CD14-positive monocyte (primary cell): Measurements from ENCODE around the gene TRAK2. TPM values are rescaled to one million over a fixed set of nuclear protein-coding genes. Genes with fewer than 3 reads are reported as not detected.

Source experiments
- DNase-seq, 3 donors: peaks; one replicate each; pipeline ENCODE4 v3.0.0-alpha.2; 2011 to 2022
- H2AFZ ChIP-seq: 2 replicates; pipeline ENCODE4 v1.6.0; 2012; ENCODE audit warnings: mild to moderate bottlenecking, low read depth, low read length, inconsistent platforms; ENCODE audit not compliant: insufficient read depth, poor library complexity, severe bottlenecking
- H3K27ac ChIP-seq, 2 donors: 1 replicate in 1 of 2; 2 replicates in 1 of 2; pipeline ENCODE4 v1.5.1; 2012 to 2013; ENCODE audit warnings: low read length in 2 of 2, control low read depth in 1 of 2, inconsistent platforms in 1 of 2, low read depth in 1 of 2, mild to moderate bottlenecking in 1 of 2
- H3K27me3 ChIP-seq, 2 donors: one replicate each; pipeline versions ENCODE4 v1.6.0 to v1.6.1; 2011 to 2013; ENCODE audit warnings: low read length in 2 of 2; ENCODE audit not compliant: control insufficient read depth in 2 of 2, insufficient read depth in 2 of 2
- H3K36me3 ChIP-seq, 2 donors: replicated peaks in 1 of 2; 1 replicate in 1 of 2; 2 replicates in 1 of 2; pipeline versions ENCODE4 v1.5.1 to v1.6.1; 2012 to 2013; ENCODE audit warnings: low read length in 2 of 2, control low read depth in 1 of 2, inconsistent platforms in 1 of 2, mild to moderate bottlenecking in 1 of 2; ENCODE audit not compliant: insufficient read depth in 2 of 2, control insufficient read depth in 1 of 2
- H3K4me1 ChIP-seq, 2 donors: 1 replicate in 1 of 2; 2 replicates in 1 of 2; pipeline versions ENCODE4 v1.5.1 to v1.6.1; 2012 to 2013; ENCODE audit warnings: low read length in 2 of 2, control low read depth in 1 of 2, inconsistent platforms in 1 of 2, mild to moderate bottlenecking in 1 of 2, moderate library complexity in 1 of 2; ENCODE audit not compliant: insufficient read depth in 2 of 2, control insufficient read depth in 1 of 2
- H3K4me2 ChIP-seq: replicated peaks from 2 replicates; pipeline ENCODE3; 2012; ENCODE audit warnings: low read length, moderate library complexity, mild to moderate bottlenecking; ENCODE audit not compliant: poor library complexity, severe bottlenecking; ENCODE audit errors: extremely low read depth
- H3K4me3 ChIP-seq, 3 experiments: fragments of 200-600 bp in 1 of 3; sonication (generic) in 1 of 3; replicated peaks in 1 of 3; 1 replicate in 2 of 3; 2 replicates in 1 of 3; pipeline ENCODE4 v1.5.1; 2011 to 2013; ENCODE audit warnings: low read length in 3 of 3, mild to moderate bottlenecking in 3 of 3, control low read depth in 2 of 3, low read depth in 2 of 3, inconsistent platforms in 1 of 3, moderate library complexity in 1 of 3
- H3K79me2 ChIP-seq: 2 replicates; pipeline ENCODE4 v1.6.0; 2012; ENCODE audit warnings: mild to moderate bottlenecking, control low read depth, inconsistent platforms, low read length, moderate library complexity; ENCODE audit not compliant: insufficient read depth
- H3K9ac ChIP-seq: 2 replicates; pipeline ENCODE4 v1.6.0; 2017; ENCODE audit warnings: low read length, mild to moderate bottlenecking; ENCODE audit not compliant: insufficient read depth, poor library complexity, severe bottlenecking
- H3K9me3 ChIP-seq, 2 donors: replicated peaks in 1 of 2; 1 replicate in 1 of 2; 2 replicates in 1 of 2; pipeline versions ENCODE4 v1.5.1 to v1.6.1; 2012 to 2013; ENCODE audit warnings: low read length in 2 of 2, control low read depth in 1 of 2; ENCODE audit not compliant: control insufficient read depth in 1 of 2, insufficient read depth in 1 of 2
- H4K20me1 ChIP-seq: 2 replicates; pipeline ENCODE4 v1.6.0; 2012; ENCODE audit warnings: mild to moderate bottlenecking, low read length, control low read depth, moderate library complexity; ENCODE audit not compliant: insufficient read depth
- H3K27ac Mint-ChIP-seq, 7 donors: one replicate each; pipeline ENCODE4 v1.8.0; 2020; ENCODE audit warnings: mild to moderate bottlenecking in 7 of 7, mixed read lengths in 7 of 7, moderate library complexity in 6 of 7, inconsistent platforms in 2 of 7
- H3K27me3 Mint-ChIP-seq, 3 donors: one replicate each; pipeline ENCODE4 v1.8.0; 2021 to 2022; ENCODE audit warnings: low read depth in 3 of 3, mild to moderate bottlenecking in 3 of 3, mixed read lengths in 3 of 3, moderate library complexity in 3 of 3, inconsistent platforms in 1 of 3
- H3K36me3 Mint-ChIP-seq, 2 donors: one replicate each; pipeline ENCODE4 v1.8.0; 2020; ENCODE audit warnings: mixed read lengths in 2 of 2, inconsistent platforms in 1 of 2, mild to moderate bottlenecking in 1 of 2
- H3K4me1 Mint-ChIP-seq: one replicate; pipeline ENCODE4 v1.8.0; 2020; ENCODE audit warnings: mild to moderate bottlenecking, mixed read lengths
- H3K4me3 Mint-ChIP-seq, 2 donors: one replicate each; pipeline ENCODE4 v1.8.0; 2020; ENCODE audit warnings: mild to moderate bottlenecking in 2 of 2, mixed read lengths in 2 of 2, moderate library complexity in 1 of 2
- H3K9me3 Mint-ChIP-seq, 7 donors: one replicate each; pipeline ENCODE4 v1.8.0; 2020 to 2022; ENCODE audit warnings: mixed read lengths in 7 of 7, mild to moderate bottlenecking in 6 of 7, moderate library complexity in 6 of 7, inconsistent platforms in 2 of 7
- WGBS: methylation state at CpG from one replicate; pipeline ENCODE4 v1.1.5; 2013; ENCODE audit warnings: missing lambda C conversion rate; ENCODE audit not compliant: insufficient coverage; 5-methylcytosine and 5-hydroxymethylcytosine counted together
- intact Hi-C, 2 donors: fragments of 100-400 bp; cut with micrococcal nuclease; formaldehyde crosslinking; loops; one replicate each; pipeline versions ENCODE4 v1.15.0 to v1.15.1; 2023
- polyA plus RNA-seq, 3 donors: library from polyadenylated mRNA; depleted of rRNA in 1 of 3; unstranded in 2 of 3; stranded (reverse) in 1 of 3; fragments of 300-500 nt in 2 of 3; fragments of >200 nt in 1 of 3; fragmentation: Illumina TruSeq in 2 of 3; gene quantifications; 1 replicate in 2 of 3; 2 replicates in 1 of 3; pipeline ENCODE4 v1.2.3, GENCODE V29; 2012 to 2021
- TF ChIP-seq, protein P1 (sequence below): fragments of 200-600 bp; IDR thresholded peaks from one replicate; pipeline ENCODE4 v1.8.0; 2022; ENCODE audit warnings: antibody characterized with exemption, mild to moderate bottlenecking

TRAK2 gene
- polyA plus RNA-seq, 3 donors: 7.6 to 16.8 (median 15.3) TPM

GRCh38 chr2:201366146-201366545 is 85.1 kb downstream of the TRAK2 start:
- Histone ChIP-seq H3K9ac (no peak overlapping the region), H3K36me3 (peaks cover 6 to 45% of the 10 kb centered on the region in 2 donors), H3K79me2 (no peaks in the 10 kb centered on the region), H2AFZ (no peak overlapping the region), H3K4me2 (no peak overlapping the region), H3K27ac (no peak overlapping the region), H3K4me3 (no peak overlapping the region), H3K4me1 (no peaks in the 10 kb centered on the region), H3K27me3 (no peaks in the 10 kb centered on the region), H4K20me1 (no peaks in the 10 kb centered on the region), H3K9me3 (peaks cover 4 to 20% of the 10 kb centered on the region in 2 donors)
- TF ChIP-seq, protein P1, sequence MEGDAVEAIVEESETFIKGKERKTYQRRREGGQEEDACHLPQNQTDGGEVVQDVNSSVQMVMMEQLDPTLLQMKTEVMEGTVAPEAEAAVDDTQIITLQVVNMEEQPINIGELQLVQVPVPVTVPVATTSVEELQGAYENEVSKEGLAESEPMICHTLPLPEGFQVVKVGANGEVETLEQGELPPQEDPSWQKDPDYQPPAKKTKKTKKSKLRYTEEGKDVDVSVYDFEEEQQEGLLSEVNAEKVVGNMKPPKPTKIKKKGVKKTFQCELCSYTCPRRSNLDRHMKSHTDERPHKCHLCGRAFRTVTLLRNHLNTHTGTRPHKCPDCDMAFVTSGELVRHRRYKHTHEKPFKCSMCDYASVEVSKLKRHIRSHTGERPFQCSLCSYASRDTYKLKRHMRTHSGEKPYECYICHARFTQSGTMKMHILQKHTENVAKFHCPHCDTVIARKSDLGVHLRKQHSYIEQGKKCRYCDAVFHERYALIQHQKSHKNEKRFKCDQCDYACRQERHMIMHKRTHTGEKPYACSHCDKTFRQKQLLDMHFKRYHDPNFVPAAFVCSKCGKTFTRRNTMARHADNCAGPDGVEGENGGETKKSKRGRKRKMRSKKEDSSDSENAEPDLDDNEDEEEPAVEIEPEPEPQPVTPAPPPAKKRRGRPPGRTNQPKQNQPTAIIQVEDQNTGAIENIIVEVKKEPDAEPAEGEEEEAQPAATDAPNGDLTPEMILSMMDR: no peak
- peaks cover 2% of the 10 kb centered on the region for H3K4me1 Mint-ChIP-seq
- no peak for DNase-seq
- intact Hi-C loops: loop anchor here in 1 of 2 donors (10.0 kb wide), 1 partner anchor 91 kb away; no protein-coding TSS in a partner anchor
- peaks cover 10 to 23% (median 14%) of the 10 kb centered on the region in 7 donors for H3K9me3 Mint-ChIP-seq
- peaks cover 0 to 2% (median 0%) of the 10 kb centered on the region in 3 donors for H3K27me3 Mint-ChIP-seq
- H3K4me3 Mint-ChIP-seq: no peak overlapping the region
- H3K27ac Mint-ChIP-seq: no peak overlapping the region
- peaks cover 23 to 37% of the 10 kb centered on the region in 2 donors for H3K36me3 Mint-ChIP-seq

DNA sequence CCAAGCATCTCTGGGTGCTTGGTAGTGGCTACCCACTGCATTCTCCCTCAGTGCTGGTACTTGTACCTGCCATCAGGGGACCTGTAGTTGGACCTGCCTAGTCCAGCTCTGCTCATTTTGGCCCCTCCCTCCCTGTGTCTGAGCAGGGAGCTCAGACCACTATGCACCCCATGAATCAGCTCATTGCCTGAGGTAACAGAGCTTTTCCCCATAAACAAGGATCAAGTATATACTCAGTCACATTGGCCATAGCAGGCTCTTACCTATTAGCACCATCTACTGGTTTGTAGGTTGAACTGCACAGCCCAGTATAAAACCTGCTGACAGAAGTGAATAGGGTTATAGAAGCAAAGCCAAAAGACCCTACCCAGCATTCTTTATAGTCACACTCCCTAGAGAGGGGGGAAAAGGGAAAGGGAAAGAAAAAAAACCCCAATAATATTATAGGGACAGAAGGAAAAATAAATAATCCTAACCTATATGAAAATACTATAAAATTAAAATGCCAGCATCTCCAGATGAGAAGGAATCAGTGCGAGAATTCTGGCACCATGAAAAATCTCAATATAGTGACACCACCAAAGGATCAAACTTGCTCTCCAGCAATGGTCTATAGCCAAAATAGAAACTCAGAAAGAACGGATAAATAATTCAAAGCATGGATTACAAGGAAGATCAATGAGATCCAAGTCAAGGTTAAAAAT is 87.2 kb downstream of the TRAK2 start:
- intact Hi-C loops: loop anchor here (5.0 to 10.0 kb wide), 2 partner anchors 89 to 127 kb away; no protein-coding TSS in a partner anchor
- Mint-ChIP-seq H3K4me3 (no peak overlapping the region), H3K9me3 (peaks cover 9 to 19% (median 12%) of the 10 kb centered on the region in 7 donors), H3K27me3 (peaks cover 0 to 2% (median 0%) of the 10 kb centered on the region in 3 donors), H3K36me3 (peaks cover 20 to 25% of the 10 kb centered on the region in 2 donors), H3K4me1 (peaks cover 2% of the 10 kb centered on the region), H3K27ac (peak overlapping the region in 2 of 7 donors; percentile 16 to 34)
- Histone ChIP-seq H3K9ac (no peak overlapping the region), H3K4me1 (no peaks in the 10 kb centered on the region), H3K79me2 (no peaks in the 10 kb centered on the region), H3K27me3 (no peaks in the 10 kb centered on the region), H3K4me2 (no peak overlapping the region), H3K27ac (peak overlapping the region in 1 of 2 donors; percentile 4), H2AFZ (no peak overlapping the region), H3K4me3 (no peak overlapping the region), H3K9me3 (peaks cover 4 to 9% of the 10 kb centered on the region in 2 donors), H3K36me3 (peaks cover 2 to 41% of the 10 kb centered on the region in 2 donors), H4K20me1 (no peaks in the 10 kb centered on the region)
- WGBS: 100% methylated on average over 1 of the region's 2 CpGs
- TF ChIP-seq, protein P1: peak; percentile 91
- DNase-seq: peak; percentile 35 to 61 (median 56)
